Measurements from ENCODE around the gene ENTR1.

The ENTR1 gene

GRCh38 chr9:136379891-136380290 lies 30.5 kb downstream of the ENTR1 start:
- no peak for TF ChIP-seq CTCF (IDR thresholded peaks at IDR 0.05; ENCODE audit: insufficient read depth, missing control alignments)
- DNase-seq (ENCODE audit: insufficient read length, low spot score) (no peak), FAIRE-seq (no peak)

- FAIRE-seq (no peak), DNase-seq (ENCODE audit: insufficient read length, low spot score) (no peak)
Measured at GRCh38 chr9:136379401-136379800, 31.0 kb downstream of the ENTR1 start.

GRCh38 chr9:136379003-136379287 lies 31.5 kb downstream of the ENTR1 start:
- FAIRE-seq (no peak), DNase-seq (ENCODE audit: insufficient read length, low spot score) (no peak)
- no peak for TF ChIP-seq CTCF (IDR thresholded peaks at IDR 0.05; ENCODE audit: insufficient read depth, missing control alignments)

More at GRCh38 chr9:136379401-136379800, 31.0 kb downstream of the ENTR1 start:
- no peak for TF ChIP-seq CTCF (IDR thresholded peaks at IDR 0.05; ENCODE audit: insufficient read depth, missing control alignments)

- FAIRE-seq = no peak
- no peak for TF ChIP-seq CTCF (IDR thresholded peaks at IDR 0.05; ENCODE audit: insufficient read depth, missing control alignments)
- no peak for DNase-seq (ENCODE audit: insufficient read length, low spot score)
Measured at GRCh38 chr9:136378170-136379002, 32.0 kb downstream of the ENTR1 start.

- TF ChIP-seq CTCF (IDR thresholded peaks at IDR 0.05; ENCODE audit: insufficient read depth, missing control alignments) = no peak
- DNase-seq (ENCODE audit: insufficient read length, low spot score) (no peak), FAIRE-seq (no peak)
Measured at GRCh38 chr9:136377341-136378169, 32.9 kb downstream of the ENTR1 start.

GRCh38 chr9:136376457-136376856 lies 34.0 kb downstream of the ENTR1 start:
- TF ChIP-seq CTCF (IDR thresholded peaks at IDR 0.05; ENCODE audit: insufficient read depth, missing control alignments) = no peak
- no peak for DNase-seq (ENCODE audit: insufficient read length, low spot score)
- FAIRE-seq = no peak

- TF ChIP-seq CTCF (IDR thresholded peaks at IDR 0.05; ENCODE audit: insufficient read depth, missing control alignments) = no peak
- no peak for DNase-seq (ENCODE audit: insufficient read length, low spot score)
- FAIRE-seq = no peak
Measured at GRCh38 chr9:136375096-136375495, 35.3 kb downstream of the ENTR1 start.
